DLD1 (cell line): ENCODE data around the gene ASCC1.
"Not testable (repeated sequence)": the region's sequence is repeated elsewhere in the genome, so short reads cannot be mapped to it uniquely, and the experiment has no call there.

ENCODE experiments used
- in situ Hi-C: cut with HindIII; loops from 2 replicates; pipeline ENCODE4 v1.10.0; 2017; ENCODE audit warnings: low sequenced_read_pairs

Gene ASCC1

GRCh38 chr10:72173619-72174296, 42.3 kb downstream of the ASCC1 start:
- in situ Hi-C loops: no loop called here

- in situ Hi-C loops: no loop called here
Measured at GRCh38 chr10:72173262-72173618, 42.8 kb downstream of the ASCC1 start.

GRCh38 chr10:72171175-72171630, 44.9 kb downstream of the ASCC1 start:
- in situ Hi-C loops: no loop called here

- in situ Hi-C loops: no loop called here
Measured at GRCh38 chr10:72170733-72171132, 45.3 kb downstream of the ASCC1 start.

DNA sequence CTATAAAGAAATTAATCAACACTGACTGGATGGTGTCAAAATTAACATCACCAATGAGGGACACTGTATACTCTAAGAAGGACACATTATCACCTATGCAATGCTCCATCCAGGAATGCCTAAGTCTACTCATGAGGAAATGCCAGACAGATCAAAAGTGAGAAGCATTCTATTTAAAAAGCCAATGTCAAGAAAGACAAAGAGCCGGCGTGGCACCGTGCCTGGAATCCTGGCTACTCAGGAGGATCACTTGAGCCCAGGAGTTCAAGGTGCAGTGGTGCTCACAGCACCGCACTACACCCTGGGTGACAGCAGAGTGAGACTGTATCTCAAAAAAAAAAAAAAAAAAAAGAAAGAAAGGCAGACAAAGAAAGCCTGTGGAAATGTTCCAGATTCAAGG, 45.8 kb downstream of the ASCC1 start:
- in situ Hi-C loops: no loop called here

GRCh38 chr10:72167118-72167517, 49.0 kb downstream of the ASCC1 start:
- in situ Hi-C loops: no loop called here

GRCh38 chr10:72164617-72165016, 51.5 kb downstream of the ASCC1 start:
- in situ Hi-C loops: no loop called here

DNA sequence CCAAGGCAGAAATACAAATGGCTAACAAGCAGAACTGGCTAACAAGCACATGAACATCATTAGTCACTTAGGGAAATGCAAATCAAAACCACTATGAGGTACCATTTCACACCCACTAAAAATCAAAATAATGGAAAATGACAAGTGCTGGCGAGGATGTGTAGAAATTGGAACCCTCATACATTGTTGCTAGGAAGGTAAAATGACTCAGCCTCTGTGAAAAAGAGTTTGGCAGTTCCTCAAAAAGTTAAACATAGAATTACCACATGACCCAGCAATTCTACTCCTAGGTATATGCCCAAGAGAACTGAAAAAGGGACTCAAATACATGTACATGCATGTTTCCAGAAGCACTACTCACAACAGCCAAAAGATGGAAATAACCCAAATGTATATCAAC, 53.1 kb downstream of the ASCC1 start:
- in situ Hi-C loops: no loop called here

GRCh38 chr10:72158176-72158575, 57.9 kb downstream of the ASCC1 start:
- in situ Hi-C loops: no loop called here

- in situ Hi-C loops: no loop called here
Measured at GRCh38 chr10:72156223-72156622, 59.9 kb downstream of the ASCC1 start.

DNA sequence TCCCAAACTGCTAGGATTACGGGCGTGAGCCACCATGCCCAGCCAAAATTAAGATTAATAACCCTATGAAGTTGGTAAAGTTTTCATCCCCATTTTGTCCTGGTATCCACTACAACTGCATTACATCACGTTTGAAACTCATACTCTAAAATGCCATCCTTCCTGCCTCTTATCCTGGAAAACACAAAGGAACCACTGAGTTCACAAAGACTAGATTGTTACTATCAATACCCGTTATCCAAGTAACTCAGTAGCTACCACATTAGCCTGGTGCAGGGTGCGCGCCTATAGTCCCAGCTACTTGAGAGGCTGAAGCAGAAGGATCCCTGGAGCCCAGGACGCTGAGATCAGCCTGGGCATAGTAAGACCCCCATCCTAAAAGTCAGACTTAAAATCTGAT, 63.8 kb downstream of the ASCC1 start:
- in situ Hi-C loops: no loop called here

DNA sequence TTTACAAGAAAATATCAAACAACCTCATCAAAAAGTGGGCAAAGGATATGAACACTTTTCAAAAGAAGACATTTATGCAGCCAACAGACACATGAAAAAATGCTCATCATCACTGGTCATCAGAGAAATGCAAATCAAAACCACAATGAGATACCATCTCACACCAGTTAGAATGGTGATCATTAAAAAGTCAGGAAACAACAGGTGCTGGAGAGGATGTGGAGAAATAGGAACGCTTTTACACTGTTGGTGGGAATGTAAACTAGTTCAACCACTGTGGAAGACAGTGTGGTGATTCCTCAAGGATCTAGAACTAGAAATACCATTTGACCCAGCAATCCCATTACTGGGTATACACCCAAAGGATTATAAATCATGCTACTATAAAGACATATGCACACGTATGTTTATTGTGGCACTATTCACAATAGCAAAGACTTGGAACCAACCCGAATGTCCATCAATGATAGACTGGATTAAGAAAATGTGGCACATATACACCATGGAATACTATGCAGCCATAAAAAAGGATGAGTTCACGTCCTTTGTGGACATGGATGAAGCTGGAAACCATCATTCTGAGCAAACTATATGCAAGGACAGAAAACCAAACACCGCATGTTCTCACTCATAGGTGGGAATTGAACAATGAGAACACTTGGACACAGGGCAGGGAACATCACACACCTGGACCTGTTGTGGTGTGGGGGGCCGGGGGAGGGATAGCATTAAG, 65.2 kb downstream of the ASCC1 start:
- in situ Hi-C loops: not testable (repeated sequence)

- in situ Hi-C loops: not testable (repeated sequence)
Measured at GRCh38 chr10:72147324-72147584, 68.8 kb downstream of the ASCC1 start.

DNA sequence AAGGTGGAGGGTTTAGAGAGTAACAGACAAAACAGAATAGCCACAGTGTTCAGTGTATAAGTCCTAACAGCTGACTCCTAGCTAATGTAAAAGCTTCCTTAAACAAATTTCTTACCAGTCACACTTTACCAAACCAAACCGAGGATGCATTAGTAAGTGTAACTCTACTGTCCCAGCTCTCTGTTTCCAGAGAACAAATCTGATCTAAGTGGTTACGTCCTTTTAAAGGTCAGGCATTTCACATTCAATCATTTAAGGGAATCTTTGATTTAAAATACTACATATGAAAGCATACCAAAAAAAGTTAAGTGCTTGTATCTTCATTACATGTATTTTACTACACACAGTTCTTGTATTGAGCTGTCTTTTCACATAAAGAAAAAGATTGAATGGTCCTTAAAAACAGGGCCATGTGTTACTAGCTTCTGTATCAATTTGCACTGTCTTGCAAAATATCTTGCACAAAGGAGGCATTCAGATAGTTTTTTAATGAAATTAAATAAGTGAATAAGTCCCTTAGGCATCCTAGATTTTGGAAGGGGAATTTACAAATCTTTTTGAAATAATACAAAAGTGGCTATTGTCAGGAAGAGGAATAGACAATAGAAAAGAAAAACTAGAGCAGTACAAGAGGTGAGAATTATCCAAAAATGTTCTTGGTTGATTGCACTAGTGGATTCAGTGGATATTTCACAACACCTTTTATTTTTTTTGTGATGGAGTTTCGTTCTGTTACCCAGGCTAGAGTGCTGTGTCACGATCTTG, 69.3 kb downstream of the ASCC1 start:
- in situ Hi-C loops: no loop called here

DNA sequence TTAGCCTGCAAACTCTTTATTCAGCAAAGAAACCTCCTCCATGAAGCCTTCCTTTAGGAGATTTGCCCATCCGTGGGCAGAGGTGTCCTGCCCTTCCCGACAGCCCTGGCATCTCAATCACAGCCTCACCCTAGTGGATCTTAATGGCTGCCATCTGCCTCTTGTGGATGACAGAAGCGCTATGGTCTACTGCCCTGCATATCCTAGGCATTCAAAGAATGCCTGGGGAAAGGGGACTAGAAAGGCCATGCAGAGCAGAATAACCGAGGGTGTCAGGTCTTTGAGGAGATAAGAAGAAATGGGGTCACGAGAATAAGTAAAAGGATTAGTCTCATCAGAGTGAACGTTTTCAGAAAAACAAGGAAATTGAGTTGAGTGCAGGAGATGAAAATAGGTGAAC, 70.0 kb downstream of the ASCC1 start:
- in situ Hi-C loops: no loop called here

- in situ Hi-C loops: no loop called here
Measured at GRCh38 chr10:72145657-72146056, 70.4 kb downstream of the ASCC1 start.

DNA sequence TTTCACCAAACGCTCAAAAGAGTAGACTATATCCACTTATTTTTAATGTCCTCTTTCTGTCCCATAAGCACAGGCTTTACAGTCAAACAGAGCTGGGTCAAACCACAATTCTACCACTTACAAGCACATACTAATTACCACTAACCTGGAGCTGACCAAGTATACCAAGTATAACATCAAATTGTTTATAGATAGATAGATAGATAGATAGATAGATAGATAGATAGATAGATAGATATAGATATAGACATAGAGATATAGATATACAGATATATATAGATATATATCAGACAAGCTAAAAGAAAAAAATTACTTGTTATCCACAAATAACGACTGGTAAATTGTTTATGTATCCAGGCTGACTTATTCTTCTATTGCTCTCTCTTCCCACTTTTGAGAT, 75.2 kb downstream of the ASCC1 start:
- in situ Hi-C loops: no loop called here

- in situ Hi-C loops: no loop called here
Measured at GRCh38 chr10:72140174-72140573, 75.9 kb downstream of the ASCC1 start.

- in situ Hi-C loops: no loop called here
Measured at GRCh38 chr10:72137583-72137982, 78.5 kb downstream of the ASCC1 start.

- in situ Hi-C loops: not testable (repeated sequence)
Measured at GRCh38 chr10:72136225-72136624, 79.9 kb downstream of the ASCC1 start.

DNA sequence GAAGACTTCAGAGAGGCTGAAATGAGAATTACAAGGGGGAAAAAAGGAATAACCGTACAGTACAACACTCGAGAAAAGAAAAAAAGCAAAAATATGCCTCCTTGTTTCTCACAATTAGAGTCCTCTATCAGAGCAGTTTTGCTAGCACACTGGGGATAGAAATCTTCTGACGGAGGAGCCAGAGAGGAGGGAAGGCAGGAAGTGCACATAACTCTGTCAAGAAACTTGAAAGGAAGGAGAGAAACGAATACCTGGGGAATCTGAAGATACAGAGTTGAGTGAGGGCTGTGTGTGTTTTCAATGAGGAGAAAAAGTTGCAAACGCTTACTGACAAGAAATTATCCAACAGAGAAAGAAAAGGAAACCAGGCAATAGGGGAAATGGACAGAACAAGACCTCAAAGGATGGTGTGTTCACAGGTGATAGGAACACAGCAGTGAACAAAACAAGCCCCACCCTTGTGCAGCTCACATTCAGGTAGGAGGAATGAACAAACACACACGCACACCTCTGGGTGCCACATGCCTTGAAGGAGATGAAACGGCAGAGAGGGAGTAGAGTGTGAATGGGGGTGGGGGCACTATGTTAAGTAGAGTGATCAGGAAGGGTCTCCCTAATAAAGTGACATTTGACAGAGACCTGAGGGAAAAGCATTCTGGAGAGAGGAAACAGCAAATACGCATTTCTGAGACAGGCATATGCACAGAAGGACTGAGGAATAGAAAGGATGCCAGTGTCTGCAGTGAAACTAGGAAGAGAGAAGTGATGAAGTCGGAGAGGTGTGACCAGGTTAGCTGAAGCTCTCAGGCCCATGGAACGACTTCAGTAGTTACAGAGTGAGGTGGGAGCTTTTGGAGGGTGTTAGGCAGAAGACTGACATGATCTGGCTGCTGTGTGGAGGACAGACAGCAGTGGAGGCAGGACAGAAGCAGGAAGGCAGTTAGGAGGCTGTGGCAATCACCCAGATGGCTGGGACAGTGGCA, 81.0 kb downstream of the ASCC1 start:
- in situ Hi-C loops: no loop called here
